NCI-H2227 treated with DMSO at 0.1 percent for 48 hours (cell line): Measurements from ENCODE around the gene ZNF232.
A peak's percentile ranks its signal among the peaks of the same experiment; 100 is the strongest.
"Not testable (repeated sequence)": the region's sequence is repeated elsewhere in the genome, so short reads cannot be mapped to it uniquely, and the experiment has no call there.

Experiments
- DNase-seq: peaks from one replicate; lab custom pipeline; 2025; lab: John Stamatoyannopoulos, UW

ZNF232 gene

DNA sequence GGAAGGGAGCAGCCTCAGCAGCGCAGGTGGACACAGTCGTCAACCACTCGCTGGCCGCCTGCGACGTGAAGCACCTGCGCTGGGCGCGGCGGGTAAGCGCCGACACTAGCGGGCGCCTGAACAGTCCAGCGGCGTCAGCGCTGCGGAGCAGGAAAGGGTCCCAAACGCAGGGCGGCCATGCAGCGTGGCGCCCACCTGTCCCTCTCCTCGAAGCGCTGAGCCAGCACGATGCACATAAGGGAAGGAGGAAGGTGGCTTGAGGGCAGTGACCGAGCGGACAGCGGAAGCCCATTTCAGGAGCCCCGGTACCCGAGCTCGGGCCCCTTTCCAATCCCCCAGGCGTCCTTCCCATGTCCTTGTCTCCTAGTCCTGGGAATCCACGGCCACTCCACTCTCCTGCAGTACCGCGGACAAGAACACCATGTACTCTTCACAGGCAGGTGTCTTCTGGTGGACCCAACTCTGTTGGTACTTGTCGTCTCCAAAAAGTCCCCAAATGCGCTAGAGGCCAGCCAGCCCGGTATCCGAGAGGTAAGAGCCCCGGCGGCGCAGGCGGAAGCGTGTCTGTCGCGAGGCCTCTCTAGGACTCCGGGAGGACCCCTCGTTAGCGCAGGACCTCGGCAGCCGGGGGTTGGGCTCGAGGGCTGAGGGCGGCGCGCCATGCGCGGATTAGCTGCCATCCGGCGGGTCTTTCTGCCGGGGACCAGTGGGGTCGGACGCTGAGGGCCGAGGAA, 14.4 kb downstream of the ZNF232 start:
- no peak for DNase-seq

DNA sequence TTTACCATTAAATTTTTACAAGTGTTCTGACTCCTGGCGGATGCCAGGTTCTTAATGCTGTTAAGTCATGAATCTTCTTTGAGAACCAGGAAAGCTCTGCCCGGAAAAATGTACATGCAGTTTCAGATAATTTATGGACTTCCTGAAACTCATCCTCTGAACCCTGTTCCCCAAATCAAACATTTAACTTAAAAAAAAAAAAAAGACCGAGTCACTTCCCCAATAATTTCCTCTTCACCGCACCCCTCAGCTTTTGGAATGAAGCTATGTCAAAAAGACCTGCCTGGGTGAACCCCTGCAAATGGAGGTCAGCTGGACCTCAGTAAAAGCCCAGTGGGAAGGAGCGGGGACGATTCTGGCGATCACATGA, 15.0 kb downstream of the ZNF232 start:
- no peak for DNase-seq

DNA sequence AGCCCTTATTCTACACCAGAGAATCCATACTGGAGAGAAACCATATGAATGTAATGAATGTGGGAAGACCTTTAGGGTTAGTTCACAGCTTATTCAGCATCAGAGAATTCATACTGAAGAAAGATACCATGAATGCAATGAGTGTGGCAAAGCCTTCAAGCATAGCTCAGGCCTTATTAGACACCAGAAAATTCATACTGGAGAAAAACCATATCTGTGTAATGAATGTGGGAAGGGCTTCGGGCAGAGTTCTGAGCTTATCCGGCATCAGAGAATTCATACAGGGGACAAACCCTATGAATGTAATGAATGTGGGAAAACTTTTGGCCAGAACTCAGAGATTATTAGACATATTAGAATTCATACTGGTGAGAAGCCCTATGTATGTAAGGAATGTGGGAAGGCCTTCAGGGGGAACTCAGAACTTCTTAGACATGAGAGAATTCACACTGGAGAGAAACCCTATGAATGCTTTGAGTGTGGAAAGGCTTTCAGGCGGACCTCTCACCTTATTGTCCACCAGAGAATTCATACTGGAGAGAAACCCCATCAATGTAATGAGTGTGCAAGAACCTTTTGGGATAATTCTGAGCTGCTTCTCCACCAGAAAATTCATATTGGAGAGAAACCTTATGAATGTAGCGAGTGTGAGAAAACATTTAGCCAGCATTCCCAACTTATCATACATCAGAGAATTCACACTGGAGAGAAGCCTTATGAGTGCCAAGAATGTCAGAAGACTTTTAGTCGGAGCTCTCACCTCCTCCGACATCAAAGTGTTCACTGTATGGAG, 19.3 kb downstream of the ZNF232 start:
- DNase-seq: no peak

DNA sequence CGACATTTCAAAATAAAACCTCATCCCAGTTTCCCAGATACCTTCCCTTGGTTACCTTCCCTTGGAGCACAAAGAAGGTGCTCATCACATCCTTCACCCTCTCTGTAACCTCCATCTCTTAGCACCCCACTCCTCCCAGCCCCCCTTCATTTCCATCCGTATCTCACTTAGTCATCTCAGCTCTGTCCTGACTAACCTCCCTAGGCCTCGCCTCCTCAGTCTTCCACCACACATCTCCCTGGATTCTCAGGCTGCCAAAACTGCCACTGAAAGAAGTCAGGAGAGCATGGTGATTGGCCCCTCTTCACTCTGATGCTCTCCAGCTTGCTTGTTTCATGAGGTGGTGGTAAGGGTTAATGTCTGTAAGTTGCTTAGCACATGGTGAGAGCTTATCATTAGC, 31.1 kb downstream of the ZNF232 start:
- no peak for DNase-seq

DNA sequence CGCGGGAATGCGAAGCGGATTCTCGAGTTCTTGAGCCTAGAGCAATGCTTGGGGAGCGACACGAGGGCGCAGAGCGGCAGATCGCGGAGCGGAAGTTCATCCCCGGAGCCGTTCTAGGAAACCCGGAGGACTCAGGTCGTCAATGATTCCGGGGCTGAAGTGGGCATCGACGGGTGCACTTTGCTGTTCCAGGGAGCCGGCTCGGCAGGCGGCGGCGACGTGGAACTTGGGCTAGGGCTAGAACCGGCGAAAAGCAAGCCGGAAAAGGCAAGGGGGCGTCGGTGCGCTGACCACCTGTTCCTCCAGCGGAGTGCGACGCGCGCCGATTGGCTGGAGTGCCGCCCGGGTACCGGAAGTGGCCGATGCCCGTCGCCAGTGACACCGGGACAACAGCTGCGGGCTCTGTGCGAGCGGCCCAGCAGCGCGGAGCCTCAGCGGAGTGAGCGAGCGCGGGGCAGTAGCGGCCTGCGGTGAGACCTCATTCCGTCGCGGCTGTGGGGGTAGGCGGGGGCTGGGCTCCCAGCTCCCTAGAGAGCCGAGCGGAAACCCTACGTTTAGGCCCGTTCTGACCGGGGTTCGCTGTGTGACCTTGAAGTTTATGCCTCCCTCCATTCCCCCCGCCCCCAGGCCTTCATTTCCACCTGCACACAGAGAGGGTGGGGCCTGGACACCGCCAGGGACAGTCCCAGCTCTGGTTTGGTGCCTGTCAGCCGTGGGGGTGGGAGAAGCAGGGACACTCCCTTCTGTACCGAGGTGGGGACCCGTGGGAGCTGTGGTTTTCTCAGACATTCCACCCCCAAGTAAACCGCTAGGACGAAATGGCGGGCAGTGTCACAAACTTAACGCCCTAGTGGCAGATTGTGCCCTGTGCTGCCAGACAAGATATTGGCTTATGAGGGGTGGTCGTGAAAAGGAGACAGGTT, 33.3 kb downstream of the ZNF232 start, which contains the start of gene ZFP3:
Gene ZFP3, plus strand, starts transcription at position 362 of the 923 bp plus-strand sequence. CDS start 13,038 bp downstream, outside the sequence.
- peak; percentile 76 for DNase-seq

DNA sequence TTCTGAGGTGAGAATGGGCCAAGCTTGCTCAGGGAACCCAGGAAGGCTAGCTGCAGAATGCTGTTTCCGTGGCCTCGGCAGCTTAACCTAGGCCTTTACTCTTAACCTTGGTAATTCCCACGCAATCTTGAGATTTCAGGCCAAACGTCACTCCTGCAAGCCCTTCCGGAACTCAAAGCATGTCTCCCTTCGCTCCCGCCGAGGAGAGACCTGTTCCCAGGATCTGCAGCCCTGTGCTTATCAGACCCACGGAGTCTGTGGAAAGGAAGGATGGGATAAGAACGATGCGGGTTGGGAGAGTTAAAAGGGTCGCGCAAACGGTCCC, 33.9 kb downstream of the ZNF232 start:
- no peak for DNase-seq

DNA sequence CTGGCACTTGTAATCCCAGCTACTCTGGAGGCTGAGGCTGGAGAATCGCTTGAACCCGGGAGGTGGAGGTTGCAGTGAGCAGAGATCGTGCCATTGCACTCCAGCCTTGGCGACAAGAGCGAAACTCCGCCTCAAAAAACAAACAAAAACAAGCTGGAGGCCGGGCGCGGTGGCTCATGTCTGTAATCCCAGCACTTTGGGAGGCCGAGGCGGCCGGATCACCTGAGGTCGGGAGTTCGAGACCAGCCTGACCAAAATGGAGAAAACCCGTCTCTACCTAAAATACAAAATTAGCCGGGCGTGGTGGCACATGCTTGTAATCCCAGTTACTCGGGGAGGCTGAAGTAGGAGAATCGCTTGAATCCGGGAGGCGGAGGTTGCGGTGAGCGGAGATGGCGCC, 34.4 kb downstream of the ZNF232 start:
- DNase-seq: not testable (repeated sequence)

DNA sequence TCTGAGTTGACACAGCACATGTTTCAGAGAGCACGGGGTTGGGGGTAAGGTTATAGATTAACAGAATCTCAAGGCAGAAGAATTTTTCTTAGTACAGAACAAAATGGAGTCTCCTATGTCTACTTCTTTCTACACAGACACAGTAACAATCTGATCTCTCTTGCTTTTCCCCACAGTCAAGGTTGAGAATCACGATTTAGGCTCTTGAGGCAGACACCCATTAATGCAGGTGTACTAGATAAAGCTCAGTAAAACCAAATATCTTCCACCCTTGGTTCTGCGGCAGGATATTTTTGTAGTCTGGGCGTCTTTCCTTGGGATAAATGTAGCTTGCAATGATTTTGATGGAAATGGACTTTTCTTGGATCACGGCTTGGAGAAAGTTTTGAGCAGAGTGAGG, 36.2 kb downstream of the ZNF232 start:
- DNase-seq: not testable (repeated sequence)

DNA sequence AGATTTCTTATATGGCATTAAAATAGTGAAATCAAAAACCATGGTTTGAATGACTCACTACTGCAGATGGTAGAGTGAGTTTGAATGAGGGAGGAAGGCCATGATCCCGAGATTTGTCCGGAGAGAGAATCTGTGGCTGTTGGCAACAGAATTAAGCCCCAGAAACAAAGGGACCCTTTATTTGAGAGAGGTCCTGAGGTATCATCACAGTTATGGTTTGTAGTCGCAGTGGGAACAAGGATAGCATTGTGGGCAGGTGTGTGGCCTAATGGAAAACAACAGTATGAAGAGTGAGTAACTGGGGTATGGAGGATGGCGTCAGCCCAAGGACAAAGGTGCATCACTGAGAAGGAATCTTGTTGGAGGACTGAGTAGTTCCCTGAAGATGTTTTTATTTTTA, 42.0 kb downstream of the ZNF232 start:
- no peak for DNase-seq

DNA sequence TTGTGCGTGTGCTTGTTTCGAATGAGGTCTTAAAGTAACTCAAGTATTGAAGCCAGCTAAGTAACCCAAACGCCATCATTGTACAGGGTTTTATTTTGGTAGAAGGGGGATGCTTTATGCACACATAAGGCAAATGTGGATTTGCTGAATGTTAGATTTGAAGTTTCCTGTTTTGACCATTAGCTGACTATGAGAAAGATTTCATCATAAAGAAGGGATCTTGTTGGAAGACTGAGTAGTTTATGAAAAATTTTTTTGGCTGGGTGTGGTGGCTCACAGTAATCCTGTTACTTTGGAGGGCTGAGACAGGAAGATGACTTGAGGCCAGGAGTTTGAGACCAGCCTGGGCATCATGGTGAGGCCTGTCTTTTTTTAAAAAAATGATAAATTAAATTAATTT, 43.4 kb downstream of the ZNF232 start:
- no peak for DNase-seq

DNA sequence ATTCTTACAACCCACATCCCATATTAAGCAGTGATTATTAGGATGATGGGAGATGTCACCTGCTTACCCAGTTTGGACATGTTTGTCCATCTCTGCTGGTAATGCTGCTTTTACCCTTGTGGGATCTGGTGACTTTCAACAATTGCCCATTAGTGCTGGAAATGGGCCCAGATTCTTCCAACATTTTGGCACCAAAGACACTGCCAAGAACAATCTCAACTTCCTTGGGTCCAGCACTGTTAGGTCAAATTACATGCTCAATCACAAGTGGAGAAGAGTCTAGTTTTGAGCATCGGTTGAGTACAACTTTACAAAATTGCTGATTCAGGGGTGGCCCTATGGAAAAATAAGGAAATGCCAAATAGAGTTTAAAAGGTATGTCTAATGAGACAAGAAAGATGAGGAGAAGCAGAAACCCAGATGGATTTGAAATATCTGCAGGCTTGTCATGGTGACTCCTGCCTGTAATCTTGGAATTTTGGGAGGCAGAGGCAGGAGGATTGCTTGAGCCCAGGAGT, 46.4 kb downstream of the ZNF232 start:
- no peak for DNase-seq
